Endothelial cell of umbilical vein (primary cell): ENCODE measurements around the gene KRT86. TPM values are rescaled to one million over a fixed set of nuclear protein-coding genes. Genes with fewer than 3 reads are reported as not detected.

Source experiments
- BruUV-seq: library from RNA; stranded (reverse); fragments of 400-500 nt; replicated peaks from 2 replicates; lab custom pipeline; 2021; lab: Mats Ljungman, UMichigan
- CTCF ChIA-PET: fragments of 300-600, 350-600 bp; sonication (Branson Sonifier 250); formaldehyde crosslinking; loops from one replicate; lab custom pipeline; 2021; ENCODE audit warnings: antibody characterized with exemption, inconsistent platforms; lab: Charles Lee
- POLR2A ChIA-PET: fragments of 300-600, 350-600 bp; sonication (Branson Sonifier 250); formaldehyde crosslinking; loops from one replicate; lab custom pipeline; 2021; ENCODE audit warnings: antibody characterized with exemption, inconsistent platforms; lab: Charles Lee
- DNase-seq: peaks from one replicate; pipeline ENCODE4 v3.0.0-alpha.2; 2011; ENCODE audit warnings: low read depth, low spot score
- FAIRE-seq: peaks from 2 replicates; lab custom pipeline; 2011; peaks lifted over from hg19 to GRCh38; lab: Jason Lieb, UNC
- H2AFZ ChIP-seq: 2 replicates; pipeline ENCODE4 v1.6.0; 2012; ENCODE audit warnings: low read depth, low read length, control low read depth, inconsistent platforms
- H3K27ac ChIP-seq: 2 replicates; pipeline ENCODE4 v1.5.1; 2011; ENCODE audit warnings: low read depth, mild to moderate bottlenecking, control low read depth, low read length, moderate library complexity; ENCODE audit not compliant: insufficient read depth
- H3K27me3 ChIP-seq, 2 experiments: 2 replicates each; pipeline versions ENCODE4 v1.6.0 to v1.6.1; 2011; ENCODE audit warnings: low read length in 2 of 2, mixed read lengths in 1 of 2; ENCODE audit not compliant: control insufficient read depth in 2 of 2, insufficient read depth in 2 of 2
- H3K36me3 ChIP-seq, 2 experiments: 2 replicates in 1 of 2; 3 replicates in 1 of 2; pipeline ENCODE4 v1.5.1; 2011; ENCODE audit warnings: low read length in 2 of 2, mild to moderate bottlenecking in 1 of 2, moderate library complexity in 1 of 2; ENCODE audit not compliant: control insufficient read depth in 2 of 2, insufficient read depth in 2 of 2; ENCODE audit errors: extremely low read depth in 1 of 2
- H3K4me1 ChIP-seq: 3 replicates; pipeline ENCODE4 v1.5.1; 2011; ENCODE audit warnings: mild to moderate bottlenecking, low read length; ENCODE audit not compliant: control insufficient read depth, insufficient read depth; ENCODE audit errors: extremely low read depth
- H3K4me2 ChIP-seq: 2 replicates; pipeline ENCODE4 v1.6.1; 2011; ENCODE audit warnings: low read length, control low read depth, mixed read lengths; ENCODE audit not compliant: insufficient read depth
- H3K4me3 ChIP-seq, 3 experiments: fragments of 200-600 bp in 1 of 3; sonication (generic), shearing (Covaris generic) in 1 of 3; replicated peaks in 1 of 3; 2 replicates each; pipeline ENCODE4 v1.5.1; 2011 to 2016; ENCODE audit warnings: control low read depth in 3 of 3, low read length in 3 of 3, mild to moderate bottlenecking in 2 of 3, inconsistent platforms in 1 of 3, low read depth in 1 of 3, moderate library complexity in 1 of 3; ENCODE audit not compliant: insufficient read depth in 1 of 3
- H3K79me2 ChIP-seq: 2 replicates; pipeline ENCODE4 v1.6.0; 2012; ENCODE audit warnings: low read length, inconsistent platforms; ENCODE audit not compliant: control insufficient read depth, insufficient read depth
- H3K9ac ChIP-seq: replicated peaks from 2 replicates; pipeline ENCODE3; 2011; ENCODE audit warnings: low read length, control low read depth; ENCODE audit not compliant: insufficient read depth; ENCODE audit errors: extremely low read depth
- H3K9me1 ChIP-seq: replicated peaks from 3 replicates; pipeline ENCODE4 v1.6.0; 2011; ENCODE audit warnings: mild to moderate bottlenecking, low read length; ENCODE audit not compliant: control insufficient read depth, insufficient read depth; ENCODE audit errors: extremely low read depth
- H3K9me3 ChIP-seq: replicated peaks from 2 replicates; pipeline ENCODE4 v1.5.1; 2012; ENCODE audit warnings: low read length, inconsistent platforms; ENCODE audit not compliant: control insufficient read depth, insufficient read depth
- H4K20me1 ChIP-seq: replicated peaks from 2 replicates; pipeline ENCODE3; 2011; ENCODE audit warnings: mild to moderate bottlenecking, low read length; ENCODE audit not compliant: control insufficient read depth, insufficient read depth; ENCODE audit errors: extremely low read depth
- EZH2 ChIP-seq: IDR thresholded peaks from 2 replicates; pipeline ENCODE4 v1.6.1; 2012; ENCODE audit warnings: borderline replicate concordance, low read depth, mild to moderate bottlenecking, moderate library complexity, low read length, inconsistent platforms; ENCODE audit not compliant: severe bottlenecking
- FOS ChIP-seq: IDR thresholded peaks from 2 replicates; pipeline ENCODE4 v1.6.1; 2011; ENCODE audit warnings: mild to moderate bottlenecking, low read length, moderate library complexity, borderline replicate concordance; ENCODE audit not compliant: insufficient read depth
- GATA2 ChIP-seq: IDR thresholded peaks from 2 replicates; pipeline ENCODE4 v1.7.0; 2011; ENCODE audit warnings: low read depth, mild to moderate bottlenecking, moderate library complexity, mixed read lengths, low read length; ENCODE audit not compliant: insufficient read length, insufficient read depth
- JUN ChIP-seq: IDR thresholded peaks from 2 replicates; pipeline ENCODE4 v1.6.1; 2011; ENCODE audit warnings: borderline replicate concordance, low read depth; ENCODE audit not compliant: insufficient read length, insufficient read depth
- MAX ChIP-seq: IDR thresholded peaks from 2 replicates; pipeline ENCODE4 v1.6.1; 2011; ENCODE audit not compliant: insufficient read depth, insufficient read length
- MYC ChIP-seq: IDR thresholded peaks from one replicate; pipeline ENCODE4 v1.6.1; 2011; ENCODE audit warnings: mild to moderate bottlenecking, low read depth, low read length
- POLR2A ChIP-seq: IDR thresholded peaks from 2 replicates; pipeline ENCODE4 v1.6.1; 2012; ENCODE audit warnings: low read depth, mild to moderate bottlenecking, control low read depth, low read length
- POLR2AphosphoS5 ChIP-seq: IDR thresholded peaks from 2 replicates; pipeline ENCODE4 v1.6.1; 2012; ENCODE audit warnings: low read depth, mild to moderate bottlenecking, control low read depth, low read length, moderate library complexity; ENCODE audit not compliant: insufficient read depth
- dilution Hi-C: fragments of 300-500 bp; cut with MboI; formaldehyde crosslinking; loops from one replicate; pipeline ENCODE4 v1.15.0; 2019; ENCODE audit warnings: low sequenced_read_pairs; ENCODE audit not compliant: extremely low pct_ligation_motif_present
- intact Hi-C: fragments of 100-400 bp; cut with micrococcal nuclease; formaldehyde crosslinking; loops from one replicate; pipeline ENCODE4 v1.10.0; 2022
- polyA plus RNA-seq, 4 experiments: library from polyadenylated mRNA; depleted of rRNA in 3 of 4; stranded (reverse) in 3 of 4; unstranded in 1 of 4; fragments of >200 nt; gene quantifications; 2 replicates each; pipeline versions ENCODE4 v1.2.1 to v1.2.3, GENCODE V29; 2011 to 2012; ENCODE audit warnings: missing spikeins in 1 of 4
- total RNA-seq: library from RNA; stranded (reverse); gene quantifications from 2 replicates; pipeline ENCODE4 v1.2.3, GENCODE V29; 2021
- TF ChIP-seq, protein P1 (sequence below), 2 donors: IDR thresholded peaks; 1 replicate in 1 of 2; 2 replicates in 1 of 2; pipeline ENCODE4 v1.5.1; 2011; ENCODE audit warnings: low read length in 2 of 2, mild to moderate bottlenecking in 2 of 2, moderate library complexity in 2 of 2, control low read depth in 1 of 2, inconsistent platforms in 1 of 2, low read depth in 1 of 2; ENCODE audit not compliant: insufficient read depth in 1 of 2; ENCODE audit errors: extremely low read depth in 1 of 2

KRT86 gene
- total and polyA plus RNA-seq, 2 donors (not counting 3 experiments of a cell fraction or from before 2014, with no cell fraction given), result not detected

DNA sequence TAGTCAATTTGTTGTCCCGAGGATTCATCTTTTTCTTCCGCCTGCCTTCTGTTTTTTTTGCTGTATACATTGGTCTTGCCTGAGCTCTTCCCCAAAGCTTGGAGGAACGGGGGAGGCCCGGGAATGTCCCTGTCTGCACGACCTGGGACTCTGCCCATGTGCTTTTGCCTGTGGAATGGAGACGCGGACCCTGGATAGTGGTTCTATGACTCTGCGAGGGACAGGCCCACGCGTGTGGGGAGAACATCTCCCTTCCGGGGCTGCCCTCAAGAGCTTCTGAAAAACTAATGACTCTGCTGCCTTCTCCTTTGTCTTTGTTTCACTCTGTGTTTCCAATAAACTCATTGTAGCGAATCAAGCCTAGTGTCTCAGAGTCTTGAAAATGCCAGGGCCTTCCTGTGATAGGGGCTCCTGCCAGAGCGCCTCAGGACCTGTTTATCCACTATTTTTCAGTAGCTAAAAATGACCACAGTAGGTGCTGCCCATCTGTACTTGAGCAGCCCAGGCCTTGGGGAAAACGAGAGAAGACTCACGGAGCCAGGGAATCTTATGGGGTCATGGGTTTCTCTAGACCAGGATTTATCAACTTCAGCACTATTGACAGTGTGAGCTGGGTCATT lies 34.5 kb downstream of the KRT86 start:
- H3K27me3 ChIP-seq, result peaks cover 62 to 64% of the 10 kb centered on the region in 2 experiments
- no peak overlapping the region for H3K9ac ChIP-seq
- intact Hi-C loops (no loop called here), dilution Hi-C loops (no loop called here)
- H4K20me1 ChIP-seq, result no peaks in the 10 kb centered on the region
- no peaks in the 10 kb centered on the region for H3K79me2 ChIP-seq
- no peak overlapping the region for H3K27ac ChIP-seq
- no peak overlapping the region for H2AFZ ChIP-seq
- H3K4me3 ChIP-seq, result no peak overlapping the region
- H3K36me3 ChIP-seq, result no peaks in the 10 kb centered on the region
- DNase-seq (no peak), FAIRE-seq (no peak)
- TF ChIP-seq POLR2AphosphoS5 (no peak), EZH2 (no peak), FOS (no peak), JUN (no peak), MAX (no peak), GATA2 (no peak), MYC (no peak), POLR2A (no peak)
- TF ChIP-seq, protein P1, sequence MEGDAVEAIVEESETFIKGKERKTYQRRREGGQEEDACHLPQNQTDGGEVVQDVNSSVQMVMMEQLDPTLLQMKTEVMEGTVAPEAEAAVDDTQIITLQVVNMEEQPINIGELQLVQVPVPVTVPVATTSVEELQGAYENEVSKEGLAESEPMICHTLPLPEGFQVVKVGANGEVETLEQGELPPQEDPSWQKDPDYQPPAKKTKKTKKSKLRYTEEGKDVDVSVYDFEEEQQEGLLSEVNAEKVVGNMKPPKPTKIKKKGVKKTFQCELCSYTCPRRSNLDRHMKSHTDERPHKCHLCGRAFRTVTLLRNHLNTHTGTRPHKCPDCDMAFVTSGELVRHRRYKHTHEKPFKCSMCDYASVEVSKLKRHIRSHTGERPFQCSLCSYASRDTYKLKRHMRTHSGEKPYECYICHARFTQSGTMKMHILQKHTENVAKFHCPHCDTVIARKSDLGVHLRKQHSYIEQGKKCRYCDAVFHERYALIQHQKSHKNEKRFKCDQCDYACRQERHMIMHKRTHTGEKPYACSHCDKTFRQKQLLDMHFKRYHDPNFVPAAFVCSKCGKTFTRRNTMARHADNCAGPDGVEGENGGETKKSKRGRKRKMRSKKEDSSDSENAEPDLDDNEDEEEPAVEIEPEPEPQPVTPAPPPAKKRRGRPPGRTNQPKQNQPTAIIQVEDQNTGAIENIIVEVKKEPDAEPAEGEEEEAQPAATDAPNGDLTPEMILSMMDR (IDR thresholded peaks at IDR 0.05; ENCODE audit: extremely low read depth in 1 of 2, insufficient read depth in 1 of 2, low read depth in 1 of 2, low read length in 2 of 2), result no peak
- ChIA-PET CTCF (interaction anchor here (0.8 to 2.2 kb wide), 5 partner anchors 10 to 152 kb away, joined by 3 to 5 read pairs (median 5); no protein-coding TSS in a partner anchor), POLR2A (no interaction called here)
- H3K4me2 ChIP-seq, result no peak overlapping the region
- no peaks in the 10 kb centered on the region for H3K4me1 ChIP-seq
- H3K9me1 ChIP-seq, result no peaks in the 10 kb centered on the region
- no TSS peak for BruUV-seq
- no peaks in the 10 kb centered on the region for H3K9me3 ChIP-seq
